Liver (tissue), 3 donors: ENCODE measurements around the gene DNAH5.

ENCODE experiments used
- FOXA2 ChIP-seq: IDR thresholded peaks from 2 replicates; pipeline ENCODE4 v1.6.1; 2016; ENCODE audit warnings: antibody characterized with exemption
- GABPA ChIP-seq, 2 donors: IDR thresholded peaks in 1 of 2; conservative IDR thresholded peaks in 1 of 2; 2 replicates each; pipeline ENCODE4 v1.6.1; 2016; ENCODE audit warnings: antibody characterized with exemption in 2 of 2, mild to moderate bottlenecking in 1 of 2, moderate library complexity in 1 of 2
- HNF4A ChIP-seq, 2 donors: conservative IDR thresholded peaks; 2 replicates each; pipeline ENCODE4 v1.6.1; 2016; ENCODE audit warnings: antibody characterized with exemption in 2 of 2, mild to moderate bottlenecking in 2 of 2
- HNF4G ChIP-seq: IDR thresholded peaks from 2 replicates; pipeline ENCODE4 v1.6.1; 2016; ENCODE audit warnings: antibody characterized with exemption
- JUND ChIP-seq, 2 donors: IDR thresholded peaks; 2 replicates each; pipeline ENCODE4 v1.6.1; 2016; ENCODE audit warnings: antibody characterized with exemption in 2 of 2
- NR2F2 ChIP-seq: IDR thresholded peaks from 2 replicates; pipeline ENCODE4 v1.6.1; 2016; ENCODE audit warnings: antibody characterized with exemption
- RAD21 ChIP-seq, 2 donors: IDR thresholded peaks; 2 replicates each; pipeline ENCODE4 v1.6.1; 2016; ENCODE audit warnings: antibody characterized with exemption in 2 of 2, mild to moderate bottlenecking in 2 of 2
- SP1 ChIP-seq: IDR thresholded peaks from 2 replicates; pipeline ENCODE4 v1.6.1; 2018; ENCODE audit warnings: antibody characterized with exemption, mild to moderate bottlenecking
- TAF1 ChIP-seq: conservative IDR thresholded peaks from 2 replicates; pipeline ENCODE4 v1.6.1; 2016; ENCODE audit warnings: antibody characterized with exemption, mild to moderate bottlenecking
- YY1 ChIP-seq: IDR thresholded peaks from 2 replicates; pipeline ENCODE4 v1.6.1; 2016; ENCODE audit warnings: antibody characterized with exemption, mild to moderate bottlenecking
- TF ChIP-seq, protein P1 (sequence below): fragments of 150-350 bp; IDR thresholded peaks from 2 replicates; pipeline ENCODE4 v1.5.1; 2017; ENCODE audit warnings: improper control_type of control experiment, low read depth, low read length; ENCODE audit not compliant: missing input control
- TF ChIP-seq, protein P2 (sequence below): IDR thresholded peaks from 2 replicates; pipeline ENCODE4 v1.6.1; 2016; ENCODE audit warnings: antibody characterized with exemption
- TF ChIP-seq, protein P3 (sequence below): IDR thresholded peaks from 2 replicates; pipeline ENCODE4 v1.6.1; 2016; ENCODE audit warnings: antibody characterized with exemption
- TF ChIP-seq, protein P4 (sequence below): IDR thresholded peaks from 2 replicates; pipeline ENCODE4 v1.6.1; 2016; ENCODE audit warnings: antibody characterized with exemption
- donor health status: healthy.
- donor health status: healthy.

DNA sequence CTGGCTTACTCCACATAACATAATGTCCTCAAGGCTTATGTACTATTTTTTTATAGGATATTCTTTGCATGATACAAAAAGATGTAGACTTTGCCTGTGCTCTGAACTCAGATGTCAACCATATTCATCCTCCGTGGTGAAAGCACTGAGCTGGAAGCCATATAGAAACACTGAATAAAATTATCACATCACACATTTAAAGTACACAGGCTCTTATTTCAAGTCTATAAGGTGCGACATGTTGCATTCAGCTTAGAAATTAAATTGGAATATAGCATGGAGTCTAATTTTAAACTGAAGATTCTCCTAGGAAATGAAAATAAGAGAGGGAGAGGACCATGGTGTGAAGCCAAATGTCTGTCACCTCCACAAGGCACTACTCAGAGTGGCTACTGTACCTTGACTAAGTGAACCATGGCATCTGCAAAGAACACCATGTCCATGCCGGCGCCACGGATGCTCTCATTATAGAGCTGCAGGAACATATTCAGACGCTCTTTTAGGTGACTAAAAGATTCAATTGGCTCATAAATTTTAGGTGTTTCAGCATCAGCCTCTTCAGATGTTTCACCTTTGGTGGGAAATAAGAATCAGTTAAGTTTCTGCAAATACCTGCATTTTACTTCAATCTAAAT is 158.6 kb downstream of the DNAH5 start:
- TF ChIP-seq RAD21 (IDR thresholded peaks at IDR 0.05) (no peak), FOXA2 (no peak), SP1 (no peak), TAF1 (no peak), JUND (IDR thresholded peaks at IDR 0.05) (no peak), GABPA (IDR thresholded peaks at IDR 0.05 in 1 of 2, conservative IDR thresholded peaks at IDR 0.05 in 1 of 2) (no peak), HNF4G (no peak), YY1 (no peak), HNF4A (conservative IDR thresholded peaks at IDR 0.05) (no peak), NR2F2 (no peak)
- TF ChIP-seq, protein P1, sequence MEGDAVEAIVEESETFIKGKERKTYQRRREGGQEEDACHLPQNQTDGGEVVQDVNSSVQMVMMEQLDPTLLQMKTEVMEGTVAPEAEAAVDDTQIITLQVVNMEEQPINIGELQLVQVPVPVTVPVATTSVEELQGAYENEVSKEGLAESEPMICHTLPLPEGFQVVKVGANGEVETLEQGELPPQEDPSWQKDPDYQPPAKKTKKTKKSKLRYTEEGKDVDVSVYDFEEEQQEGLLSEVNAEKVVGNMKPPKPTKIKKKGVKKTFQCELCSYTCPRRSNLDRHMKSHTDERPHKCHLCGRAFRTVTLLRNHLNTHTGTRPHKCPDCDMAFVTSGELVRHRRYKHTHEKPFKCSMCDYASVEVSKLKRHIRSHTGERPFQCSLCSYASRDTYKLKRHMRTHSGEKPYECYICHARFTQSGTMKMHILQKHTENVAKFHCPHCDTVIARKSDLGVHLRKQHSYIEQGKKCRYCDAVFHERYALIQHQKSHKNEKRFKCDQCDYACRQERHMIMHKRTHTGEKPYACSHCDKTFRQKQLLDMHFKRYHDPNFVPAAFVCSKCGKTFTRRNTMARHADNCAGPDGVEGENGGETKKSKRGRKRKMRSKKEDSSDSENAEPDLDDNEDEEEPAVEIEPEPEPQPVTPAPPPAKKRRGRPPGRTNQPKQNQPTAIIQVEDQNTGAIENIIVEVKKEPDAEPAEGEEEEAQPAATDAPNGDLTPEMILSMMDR: no peak
- TF ChIP-seq, protein P2, sequence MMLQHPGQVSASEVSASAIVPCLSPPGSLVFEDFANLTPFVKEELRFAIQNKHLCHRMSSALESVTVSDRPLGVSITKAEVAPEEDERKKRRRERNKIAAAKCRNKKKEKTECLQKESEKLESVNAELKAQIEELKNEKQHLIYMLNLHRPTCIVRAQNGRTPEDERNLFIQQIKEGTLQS: no peak
- TF ChIP-seq, protein P3, sequence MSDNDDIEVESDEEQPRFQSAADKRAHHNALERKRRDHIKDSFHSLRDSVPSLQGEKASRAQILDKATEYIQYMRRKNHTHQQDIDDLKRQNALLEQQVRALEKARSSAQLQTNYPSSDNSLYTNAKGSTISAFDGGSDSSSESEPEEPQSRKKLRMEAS: no peak
- TF ChIP-seq, protein P4, sequence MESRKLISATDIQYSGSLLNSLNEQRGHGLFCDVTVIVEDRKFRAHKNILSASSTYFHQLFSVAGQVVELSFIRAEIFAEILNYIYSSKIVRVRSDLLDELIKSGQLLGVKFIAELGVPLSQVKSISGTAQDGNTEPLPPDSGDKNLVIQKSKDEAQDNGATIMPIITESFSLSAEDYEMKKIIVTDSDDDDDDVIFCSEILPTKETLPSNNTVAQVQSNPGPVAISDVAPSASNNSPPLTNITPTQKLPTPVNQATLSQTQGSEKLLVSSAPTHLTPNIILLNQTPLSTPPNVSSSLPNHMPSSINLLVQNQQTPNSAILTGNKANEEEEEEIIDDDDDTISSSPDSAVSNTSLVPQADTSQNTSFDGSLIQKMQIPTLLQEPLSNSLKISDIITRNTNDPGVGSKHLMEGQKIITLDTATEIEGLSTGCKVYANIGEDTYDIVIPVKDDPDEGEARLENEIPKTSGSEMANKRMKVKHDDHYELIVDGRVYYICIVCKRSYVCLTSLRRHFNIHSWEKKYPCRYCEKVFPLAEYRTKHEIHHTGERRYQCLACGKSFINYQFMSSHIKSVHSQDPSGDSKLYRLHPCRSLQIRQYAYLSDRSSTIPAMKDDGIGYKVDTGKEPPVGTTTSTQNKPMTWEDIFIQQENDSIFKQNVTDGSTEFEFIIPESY: no peak
